NK-92 (cell line): Measurements from ENCODE around the gene OR2Z1.
"Not testable (repeated sequence)": the region's sequence is repeated elsewhere in the genome, so short reads cannot be mapped to it uniquely, and the experiment has no call there.

Experiments
- DNase-seq: peaks from one replicate; lab custom pipeline; 2025; ENCODE audit not compliant: unreplicated experiment; lab: John Stamatoyannopoulos, UW

Gene OR2Z1

GRCh38 chr19:8700956-8701355, 20.5 kb upstream of the OR2Z1 start:
- DNase-seq = no peak

- no peak for DNase-seq
These were observed 19.1 kb upstream of the OR2Z1 start for GRCh38 chr19:8702350-8702749.

- no peak for DNase-seq
These were observed 18.2 kb upstream of the OR2Z1 start for GRCh38 chr19:8703223-8703622.

DNA sequence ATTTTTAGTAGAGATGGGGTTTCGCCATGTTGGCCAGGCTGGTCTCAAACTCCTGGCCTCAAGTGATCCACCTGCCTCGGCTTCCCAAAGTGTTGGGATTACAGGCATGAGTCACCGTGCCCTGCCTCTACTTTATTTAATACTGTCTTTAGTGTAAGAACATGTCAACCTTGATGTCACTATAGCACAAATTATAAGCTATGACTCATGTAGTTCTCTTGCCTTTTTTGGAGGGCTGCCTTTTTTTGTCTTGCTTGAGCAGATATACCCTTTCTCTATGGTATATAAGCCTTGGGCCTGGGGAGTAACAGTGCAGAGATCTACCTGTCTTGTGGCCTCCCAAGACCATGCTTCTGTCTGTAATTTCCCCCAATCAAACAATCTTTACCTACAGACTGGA, 16.1 kb upstream of the OR2Z1 start:
- DNase-seq = not testable (repeated sequence)

DNA sequence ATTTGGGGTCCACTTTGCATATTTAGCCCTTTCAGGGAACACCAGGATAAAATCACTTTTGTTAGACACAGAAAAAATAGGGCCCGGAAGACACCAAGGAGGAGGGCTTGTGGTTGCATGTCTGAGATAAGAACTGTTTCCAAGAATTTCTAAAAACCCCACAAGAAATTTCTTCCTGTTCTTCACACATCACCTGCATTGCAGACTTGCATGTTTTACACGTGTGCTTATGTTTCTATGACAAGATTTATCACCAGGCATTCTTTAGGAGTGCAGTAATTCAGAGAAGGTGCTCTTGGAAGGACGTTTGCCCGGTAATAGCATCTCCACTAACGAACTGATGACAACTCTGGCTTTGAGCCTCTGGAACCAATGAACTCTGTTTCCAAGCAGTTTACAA, 15.7 kb upstream of the OR2Z1 start:
- DNase-seq = no peak

- not testable (repeated sequence) for DNase-seq
These were observed 11.1 kb upstream of the OR2Z1 start for GRCh38 chr19:8710337-8710736.

DNA sequence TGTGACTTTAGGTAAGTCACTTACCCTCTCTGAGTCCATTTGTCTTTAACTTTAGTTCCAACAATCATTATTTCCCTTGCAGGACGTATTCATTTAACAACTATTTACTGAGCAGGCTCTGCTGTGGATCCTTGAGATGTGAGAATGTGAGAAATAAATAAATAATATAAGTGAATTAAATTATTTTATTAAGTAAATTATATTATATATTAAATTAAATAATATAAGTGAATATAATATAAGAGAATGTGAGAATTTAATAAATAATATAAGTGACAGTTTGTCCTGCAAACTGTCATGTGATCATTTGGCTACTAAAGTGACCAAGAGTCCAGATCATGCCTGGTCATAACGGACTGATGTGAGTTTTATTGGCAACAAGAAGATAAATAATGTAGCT, 598 bp downstream of the OR2Z1 start:
- DNase-seq = no peak

DNA sequence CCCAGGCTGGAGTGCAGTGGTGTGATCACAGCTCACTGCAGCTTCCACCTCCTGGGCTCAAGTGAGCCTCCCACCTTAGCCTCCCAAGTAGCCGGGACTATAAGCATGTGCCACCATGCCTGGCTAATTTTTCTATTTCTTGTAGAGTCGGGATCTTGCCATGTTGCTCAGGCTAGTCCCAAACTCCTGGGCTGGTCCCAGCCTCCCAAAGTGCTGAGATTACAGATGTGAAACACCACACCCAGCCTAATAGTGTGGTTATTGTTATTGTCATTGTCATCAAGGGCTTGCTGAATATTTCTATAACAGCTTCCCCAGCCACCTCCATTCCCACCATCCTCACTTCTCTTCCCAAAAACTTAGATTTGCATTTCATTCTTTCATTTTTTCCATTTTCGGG, 2.8 kb downstream of the OR2Z1 start:
- no peak for DNase-seq

GRCh38 chr19:8731428-8732169, 10.2 kb downstream of the OR2Z1 start:
- DNase-seq = no peak

- DNase-seq = no peak
These were observed 16.9 kb downstream of the OR2Z1 start for GRCh38 chr19:8738377-8738776.

GRCh38 chr19:8739291-8740065, 18.0 kb downstream of the OR2Z1 start:
- not testable (repeated sequence) for DNase-seq

GRCh38 chr19:8767257-8767656, 45.8 kb downstream of the OR2Z1 start:
- not testable (repeated sequence) for DNase-seq

DNA sequence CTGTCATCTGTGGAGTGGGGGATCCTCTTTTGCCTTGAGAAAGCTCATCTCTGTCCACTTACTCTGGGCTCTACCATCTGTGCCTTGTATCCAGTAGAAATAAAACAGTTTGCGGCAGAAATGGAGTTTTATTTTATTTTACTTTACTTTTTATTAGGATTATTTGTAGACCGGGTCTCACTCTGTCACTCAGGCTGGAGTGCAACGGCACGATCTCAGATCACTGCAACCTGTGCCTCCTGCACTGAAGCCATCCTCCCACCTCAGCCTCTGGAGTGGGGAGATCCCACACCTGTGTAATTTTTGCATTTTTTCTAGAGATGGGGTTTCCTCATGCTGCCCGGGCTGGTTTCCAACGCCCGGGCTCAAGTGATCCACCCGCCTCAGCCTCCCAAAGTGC, 47.8 kb downstream of the OR2Z1 start:
- not testable (repeated sequence) for DNase-seq

DNA sequence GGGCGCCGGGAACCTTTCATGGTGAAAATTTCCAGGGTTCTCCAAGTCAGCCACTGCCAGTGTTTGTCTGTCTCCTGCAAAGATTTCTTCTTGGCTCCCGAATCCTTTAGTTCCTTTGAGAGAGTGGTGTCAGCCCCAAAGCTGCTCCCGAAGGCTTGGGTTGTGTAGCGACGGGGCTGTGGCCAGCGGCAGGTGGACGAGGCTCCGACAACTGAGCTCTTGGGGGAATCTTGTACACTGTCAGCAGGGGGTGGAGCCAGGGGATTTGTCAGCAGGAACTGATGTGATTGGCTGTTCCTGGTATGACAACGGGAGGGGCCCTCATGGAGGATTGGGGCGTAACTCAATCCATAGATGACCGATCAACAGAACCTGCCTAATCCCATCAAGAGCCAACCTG, 52.2 kb downstream of the OR2Z1 start:
- not testable (repeated sequence) for DNase-seq
